Adrenal gland (tissue), 12 donors: ENCODE results near the gene MEGF11. TPM values are rescaled to one million over a fixed set of nuclear protein-coding genes. Genes with fewer than 3 reads are reported as not detected.

Experiments used
- DNase-seq, 7 donors: peaks; one replicate each; pipeline ENCODE4 v3.0.0-alpha.2; 2019 to 2020
- H3K27ac ChIP-seq, 5 donors: fragments of 200-600 bp; sonication (generic) in 4 of 5; 1 replicate in 3 of 5; 2 replicates in 2 of 5; pipeline versions ENCODE4 v1.5.1 to v1.8.0; 2016 to 2020; ENCODE audit warnings: mild to moderate bottlenecking in 1 of 5
- H3K27me3 ChIP-seq: fragments of 200-600 bp; 2 replicates; pipeline ENCODE4 v1.8.0; 2021
- H3K36me3 ChIP-seq, 2 donors: fragments of 200-600 bp; replicated peaks in 1 of 2; 1 replicate in 1 of 2; 2 replicates in 1 of 2; pipeline versions ENCODE4 v1.5.1 to v1.8.0; 2018 to 2022
- H3K4me1 ChIP-seq, 2 donors: fragments of 200-600 bp; replicated peaks in 1 of 2; 1 replicate in 1 of 2; 2 replicates in 1 of 2; pipeline versions ENCODE4 v1.5.1 to v1.8.0; 2018 to 2021
- H3K4me3 ChIP-seq, 4 donors: fragments of 200-600 bp; sonication (generic) in 3 of 4; one replicate each; pipeline ENCODE4 v1.5.1; 2016 to 2018
- H3K9me3 ChIP-seq, 3 donors: fragments of 200-600 bp; sonication (generic) in 1 of 3; replicated peaks in 1 of 3; 1 replicate in 2 of 3; 2 replicates in 1 of 3; pipeline versions ENCODE4 v1.5.1 to v1.8.0; 2016 to 2021
- CTCF ChIP-seq, 6 experiments: fragments of 450-650 bp in 4 of 6; fragments of 200-600 bp in 2 of 6; sonication (generic) in 1 of 6; IDR thresholded peaks; 1 replicate in 5 of 6; 2 replicates in 1 of 6; pipeline versions ENCODE4 v1.5.1 to v1.8.0; 2016 to 2021; ENCODE audit warnings: antibody characterized with exemption in 6 of 6, mild to moderate bottlenecking in 2 of 6, moderate library complexity in 1 of 6
- POLR2A ChIP-seq, 2 donors: fragments of 450-650 bp; IDR thresholded peaks; one replicate each; pipeline ENCODE4 v1.6.1; 2017; ENCODE audit warnings: antibody characterized with exemption in 2 of 2, mild to moderate bottlenecking in 2 of 2, moderate library complexity in 1 of 2
- WGBS, 4 donors: extraction: QIAGEN DNeasy Blood & Tissue Kit in 2 of 4; methylation state at CpG; one replicate each; pipeline versions ENCODE4 v1.1.5 to v1.1.7; 2013 to 2017; 5-methylcytosine and 5-hydroxymethylcytosine counted together
- intact Hi-C, 2 donors: fragments of 100-400 bp; cut with DNase I; formaldehyde crosslinking; loops; one replicate each; pipeline versions ENCODE4 v1.14.1 to v1.15.0; 2022 to 2023
- polyA plus RNA-seq, 3 donors: library from polyadenylated mRNA; stranded (reverse); fragments of 200-250 nt in 2 of 3; fragments of 350-450 nt in 1 of 3; fragmentation: Illumina TruSeq in 1 of 3; extraction: RNeasy Lipid Tissue Mini Kit (QIAGEN cat#74804) in 1 of 3; gene quantifications; one replicate each; pipeline ENCODE4 v1.2.3, GENCODE V29; 2013 to 2014
- total RNA-seq, 9 donors: library from RNA; depleted of rRNA in 4 of 9; stranded (reverse); fragments of >200 nt in 4 of 9; fragments of 120-200 nt in 1 of 9; fragmentation: NEBNext Ultra II Directional in 1 of 9; extraction: Animal tissue kit (Norgen Biotek cat#: 25700) in 1 of 9; gene quantifications; one replicate each; pipeline versions ENCODE4 v1.1.0 to v1.2.4, GENCODE V29; 2013 to 2023
- donor health status: healthy with polysubstance abuse.
- donor health status: Bipolar disorder and iron deficiency.
- donor health status: DM: yes; HTN: yes; CAD: no.
- donor health status: DM: no; HTN: no; CAD: no.
- donor health status: DM: no; HTN: no; CAD: no.
- donor health status: DM: yes; HTN: yes; CAD: no.

The MEGF11 gene
- total and polyA plus RNA-seq, 12 donors: 0.04 to 0.98 (median 0.14) TPM; not detected in 5

GRCh38 chr15:65969865-65970816 is 283.4 kb downstream of the MEGF11 start:
- intact Hi-C loops: loop anchor here in 1 of 2 donors (10.0 kb wide), 1 partner anchor 225 kb away; no protein-coding TSS in a partner anchor
- TF ChIP-seq CTCF (IDR thresholded peaks at IDR 0.05) (no peak), POLR2A (IDR thresholded peaks at IDR 0.05) (no peak)
- H3K27ac ChIP-seq: no peak overlapping the region
- H3K36me3 ChIP-seq: no peaks in the 10 kb centered on the region
- WGBS, 4 donors: 69 to 78% (median 71%) methylated on average over 7 of the region's 7 CpGs
- H3K9me3 ChIP-seq: no peaks in the 10 kb centered on the region
- H3K27me3 ChIP-seq: peaks cover 17% of the 10 kb centered on the region
- no peak overlapping the region for H3K4me3 ChIP-seq
- no peaks in the 10 kb centered on the region for H3K4me1 ChIP-seq
- DNase-seq: no peak

- WGBS, 4 donors: 74 to 84% (median 80%) methylated on average over 5 of the region's 5 CpGs
- Histone ChIP-seq H3K4me3 (no peak overlapping the region), H3K36me3 (no peaks in the 10 kb centered on the region), H3K27ac (no peak overlapping the region), H3K27me3 (peaks cover 23% of the 10 kb centered on the region), H3K9me3 (no peaks in the 10 kb centered on the region), H3K4me1 (no peaks in the 10 kb centered on the region)
- intact Hi-C loops: no loop called here
- TF ChIP-seq CTCF (IDR thresholded peaks at IDR 0.05) (no peak), POLR2A (IDR thresholded peaks at IDR 0.05) (no peak)
- no peak for DNase-seq
These were observed 285.0 kb downstream of the MEGF11 start for GRCh38 chr15:65968511-65968910.

- Histone ChIP-seq H3K36me3 (no peaks in the 10 kb centered on the region), H3K9me3 (no peaks in the 10 kb centered on the region), H3K4me1 (no peaks in the 10 kb centered on the region), H3K27me3 (peaks cover 20% of the 10 kb centered on the region), H3K27ac (no peak overlapping the region), H3K4me3 (no peak overlapping the region)
- 68 to 92% (median 87%) methylated on average over 5 to 14 of the region's 14 CpGs for WGBS, 4 donors
- TF ChIP-seq CTCF (IDR thresholded peaks at IDR 0.05): no peak
- DNase-seq: no peak
- intact Hi-C loops: no loop called here
These were observed 288.6 kb downstream of the MEGF11 start for GRCh38 chr15:65964792-65965433.

GRCh38 chr15:65963911-65964482 is 289.6 kb downstream of the MEGF11 start:
- 44 to 54% (median 49%) methylated on average over 4 to 13 of the region's 13 CpGs for WGBS, 4 donors
- H3K9me3 ChIP-seq: no peaks in the 10 kb centered on the region
- intact Hi-C loops: no loop called here
- no peak overlapping the region for H3K27ac ChIP-seq
- no peaks in the 10 kb centered on the region for H3K4me1 ChIP-seq
- no peaks in the 10 kb centered on the region for H3K36me3 ChIP-seq
- no peak for TF ChIP-seq CTCF (IDR thresholded peaks at IDR 0.05)
- no peak for TF ChIP-seq POLR2A (IDR thresholded peaks at IDR 0.05)
- no peak for DNase-seq
- H3K27me3 ChIP-seq: peaks cover 20% of the 10 kb centered on the region
- no peak overlapping the region for H3K4me3 ChIP-seq
